Esophagus squamous epithelium (tissue), 5 donors: Measurements from ENCODE around the gene NMNAT1. TPM values are rescaled to one million over a fixed set of nuclear protein-coding genes. Genes with fewer than 3 reads are reported as not detected.

ENCODE experiments used
- DNase-seq: peaks from one replicate; lab custom pipeline; 2025; lab: John Stamatoyannopoulos, UW
- H3K27ac ChIP-seq, 4 donors: fragments of 200-600 bp; sonication (generic); one replicate each; pipeline ENCODE4 v1.5.1; 2016 to 2019; ENCODE audit warnings: mild to moderate bottlenecking in 1 of 4
- H3K27me3 ChIP-seq, 4 donors: fragments of 200-600 bp; sonication (generic); 1 replicate in 3 of 4; 2 replicates in 1 of 4; pipeline versions ENCODE4 v1.5.1 to v1.6.0; 2017 to 2021; ENCODE audit warnings: antibody characterized with exemption in 1 of 4
- H3K36me3 ChIP-seq, 3 donors: fragments of 200-600 bp; sonication (generic); one replicate each; pipeline ENCODE4 v1.5.1; 2016 to 2019
- H3K4me1 ChIP-seq, 3 donors: fragments of 200-600 bp; sonication (generic); one replicate each; pipeline ENCODE4 v1.5.1; 2017 to 2019
- H3K4me3 ChIP-seq, 4 donors: fragments of 200-600 bp; sonication (generic); 1 replicate in 3 of 4; 2 replicates in 1 of 4; pipeline ENCODE4 v1.5.1; 2016 to 2019; ENCODE audit warnings: mild to moderate bottlenecking in 2 of 4, moderate library complexity in 1 of 4
- H3K9me3 ChIP-seq, 3 donors: fragments of 200-600 bp; sonication (generic); one replicate each; pipeline ENCODE4 v1.5.1; 2016 to 2019
- CTCF ChIP-seq, 6 experiments: fragments of 450-650 bp in 4 of 6; fragments of 200-600 bp in 2 of 6; sonication (generic) in 2 of 6; IDR thresholded peaks; one replicate each; pipeline ENCODE4 v1.5.1; 2016 to 2019; ENCODE audit warnings: antibody characterized with exemption in 6 of 6, mild to moderate bottlenecking in 4 of 6, moderate library complexity in 4 of 6
- POLR2A ChIP-seq, 4 donors: fragments of 450-650 bp; IDR thresholded peaks; one replicate each; pipeline ENCODE4 v1.6.1; 2017; ENCODE audit warnings: antibody characterized with exemption in 4 of 4, mild to moderate bottlenecking in 4 of 4, moderate library complexity in 3 of 4
- whole genome bisulfite sequencing, 2 donors: methylation state at CpG; one replicate each; pipeline ENCODE4 v1.1.5; 2018; 5-methylcytosine and 5-hydroxymethylcytosine counted together
- intact Hi-C: fragments of 100-400 bp; cut with DNase I; formaldehyde crosslinking; loops from one replicate; pipeline ENCODE4 v1.15.0; 2022
- total RNA-seq, 4 donors: library from RNA; depleted of rRNA; stranded (reverse); fragments of >200 nt; gene quantifications; one replicate each; pipeline ENCODE4 v1.1.0, GENCODE V29; 2016
- donor health status: DM: yes; HTN: yes; CAD: no.

The NMNAT1 gene
- total RNA-seq, 4 donors from 2014 or later, result 3.9 to 7.9 (median 6.0) TPM

DNA sequence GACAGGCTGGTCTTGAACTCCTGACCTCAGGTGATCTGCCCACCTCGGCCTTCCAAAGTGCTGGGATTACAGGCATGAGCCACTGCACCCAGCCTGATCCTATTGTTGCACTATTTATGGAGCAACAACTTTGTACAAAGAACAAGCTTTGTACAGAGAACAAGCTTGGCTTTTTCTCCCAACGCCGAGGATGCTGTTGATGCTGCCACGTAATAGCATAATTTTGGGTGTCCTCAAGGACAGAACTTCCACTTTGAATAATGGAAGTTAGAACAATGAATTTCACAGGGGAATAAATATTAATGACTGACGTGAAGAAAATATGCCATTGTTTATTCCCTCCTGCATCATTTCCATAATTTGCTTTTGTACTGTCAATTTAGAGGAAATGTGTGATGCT is 41.0 kb downstream of the NMNAT1 start:
- TF ChIP-seq CTCF (IDR thresholded peaks at IDR 0.05), result no peak
- no peak for TF ChIP-seq POLR2A (IDR thresholded peaks at IDR 0.05)
- Histone ChIP-seq H3K9me3 (no peaks in the 10 kb centered on the region), H3K27ac (peak overlapping the region in 1 of 4 donors; percentile 9), H3K36me3 (peaks cover 0 to 53% (median 12%) of the 10 kb centered on the region in 3 donors), H3K27me3 (no peaks in the 10 kb centered on the region), H3K4me3 (no peak overlapping the region), H3K4me1 (no peaks in the 10 kb centered on the region)
- no peak for DNase-seq
- intact Hi-C loops, result no loop called here
- 81 to 85% methylated on average over 4 to 5 of the region's 5 CpGs for WGBS, 2 donors

- H3K27ac ChIP-seq, result peak overlapping the region in 2 of 4 donors; percentile 10 to 34
- WGBS, 2 donors, result 49 to 61% methylated on average over 6 of the region's 6 CpGs
- no peaks in the 10 kb centered on the region for H3K9me3 ChIP-seq
- no peaks in the 10 kb centered on the region for H3K27me3 ChIP-seq
- peaks cover 0 to 45% (median 12%) of the 10 kb centered on the region in 3 donors for H3K36me3 ChIP-seq
- H3K4me3 ChIP-seq, result no peak overlapping the region
- H3K4me1 ChIP-seq, result no peaks in the 10 kb centered on the region
- intact Hi-C loops, result no loop called here
- TF ChIP-seq CTCF (IDR thresholded peaks at IDR 0.05) (no peak), POLR2A (IDR thresholded peaks at IDR 0.05) (no peak)
- no peak for DNase-seq
Observed at GRCh38 chr1:9985001-9985400, 41.7 kb downstream of the NMNAT1 start.

GRCh38 chr1:9989773-9990172 is 46.5 kb downstream of the NMNAT1 start:
- Histone ChIP-seq H3K27ac (no peak overlapping the region), H3K9me3 (no peaks in the 10 kb centered on the region), H3K4me3 (no peak overlapping the region), H3K36me3 (no peaks in the 10 kb centered on the region), H3K4me1 (peaks cover 0 to 14% (median 5%) of the 10 kb centered on the region in 3 donors), H3K27me3 (no peaks in the 10 kb centered on the region)
- TF ChIP-seq POLR2A (IDR thresholded peaks at IDR 0.05) (no peak), CTCF (IDR thresholded peaks at IDR 0.05) (no peak)
- WGBS, 2 donors, result 81% methylated on average over 4 of the region's 5 CpGs; no CpG with 5 or more reads in 1 of the 2 donors
- no peak for DNase-seq
- intact Hi-C loops, result no loop called here

GRCh38 chr1:9990944-9991343 is 47.7 kb downstream of the NMNAT1 start:
- WGBS, 2 donors, result 8 to 35% methylated on average over 2 of the region's 2 CpGs
- Histone ChIP-seq H3K9me3 (no peaks in the 10 kb centered on the region), H3K27me3 (peaks cover 0 to 4% (median 0%) of the 10 kb centered on the region in 4 donors), H3K4me1 (peaks cover 0 to 14% (median 5%) of the 10 kb centered on the region in 3 donors), H3K27ac (peak overlapping the region in 2 of 4 donors; percentile 18 to 49), H3K4me3 (no peak overlapping the region), H3K36me3 (no peaks in the 10 kb centered on the region)
- DNase-seq, result no peak
- intact Hi-C loops, result no loop called here
- TF ChIP-seq CTCF (IDR thresholded peaks at IDR 0.05) (no peak), POLR2A (IDR thresholded peaks at IDR 0.05) (no peak)

DNA sequence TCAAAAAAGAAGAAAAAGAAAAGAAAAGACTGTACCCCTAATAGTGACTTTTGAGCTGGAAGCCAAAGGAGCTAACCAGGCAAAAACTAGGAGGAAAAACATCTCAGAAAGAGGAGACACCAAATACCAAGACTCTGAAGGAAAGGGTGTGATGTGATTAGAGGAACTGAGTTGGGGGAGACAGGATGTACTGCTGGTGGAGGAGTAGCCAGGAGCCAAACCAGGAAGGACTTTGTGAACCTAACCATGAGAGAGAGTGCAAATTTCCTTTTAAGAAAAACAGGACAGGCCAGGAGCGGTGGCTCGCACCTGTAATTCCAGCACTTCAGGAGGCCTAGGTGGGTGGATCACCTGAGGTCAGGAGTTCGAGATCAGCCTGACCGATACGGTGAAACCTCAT is 49.6 kb downstream of the NMNAT1 start:
- peaks cover 5 to 30% (median 14%) of the 10 kb centered on the region in 3 donors for H3K4me1 ChIP-seq
- no peak for DNase-seq
- WGBS, 2 donors, result 73 to 87% methylated on average over 5 of the region's 5 CpGs
- TF ChIP-seq CTCF (IDR thresholded peaks at IDR 0.05) (no peak), POLR2A (IDR thresholded peaks at IDR 0.05) (no peak)
- intact Hi-C loops, result no loop called here
- no peaks in the 10 kb centered on the region for H3K9me3 ChIP-seq
- H3K36me3 ChIP-seq, result no peaks in the 10 kb centered on the region
- H3K27me3 ChIP-seq, result peaks cover 0 to 17% (median 0%) of the 10 kb centered on the region in 4 donors
- no peak overlapping the region for H3K4me3 ChIP-seq
- H3K27ac ChIP-seq, result peak overlapping the region in 1 of 4 donors; percentile 42
